HG03064 (cell line): ENCODE results near the gene MRPS35.
A peak's percentile ranks its signal among the peaks of the same experiment; 100 is the strongest.

Source experiments
- ATAC-seq: cut with Tn5 transposase; IDR thresholded peaks from one replicate; pipeline ENCODE4 v1.9.1; 2021; ENCODE audit warnings: low read depth; ENCODE audit not compliant: unreplicated experiment

MRPS35 gene

DNA sequence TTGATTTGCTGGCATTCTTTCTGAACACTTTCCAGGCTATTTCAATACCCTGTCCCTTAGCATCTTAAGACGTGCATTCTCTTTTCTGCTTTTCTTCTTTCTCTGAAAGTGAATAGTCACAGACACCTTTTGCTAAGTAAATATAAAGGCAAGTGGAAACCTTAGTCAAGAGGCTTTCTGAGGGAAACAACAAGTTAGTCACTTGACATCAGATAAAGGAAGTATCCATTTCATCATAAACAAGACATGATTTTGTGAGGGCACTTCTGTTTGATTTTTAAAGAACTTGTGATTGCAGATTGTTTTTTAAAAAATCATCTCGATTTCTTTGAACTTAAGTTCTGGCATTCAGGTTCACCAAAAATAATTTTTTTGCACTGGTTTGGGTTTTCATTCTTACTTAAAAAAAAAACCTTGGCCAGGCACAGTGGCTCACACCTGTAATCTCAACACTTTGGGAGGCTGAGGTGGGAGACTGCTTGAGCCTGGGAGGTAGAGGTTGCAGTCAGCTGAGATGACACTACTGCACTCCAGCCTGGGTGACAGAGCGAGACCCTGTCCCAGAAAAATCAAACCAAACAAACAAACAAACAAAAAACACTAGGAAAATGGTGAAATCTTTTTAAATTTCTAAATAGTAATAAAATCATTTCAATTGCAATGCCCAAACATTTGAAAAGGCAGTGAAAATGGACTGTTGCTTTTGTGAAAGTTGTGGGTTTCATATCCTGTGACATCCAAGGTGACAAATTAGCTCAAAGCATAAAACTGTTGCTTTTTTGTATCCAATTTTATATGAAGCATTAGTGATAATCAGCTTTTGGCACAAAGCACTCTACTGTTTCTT is 61.1 kb downstream of the MRPS35 start:
- ATAC-seq = no peak

DNA sequence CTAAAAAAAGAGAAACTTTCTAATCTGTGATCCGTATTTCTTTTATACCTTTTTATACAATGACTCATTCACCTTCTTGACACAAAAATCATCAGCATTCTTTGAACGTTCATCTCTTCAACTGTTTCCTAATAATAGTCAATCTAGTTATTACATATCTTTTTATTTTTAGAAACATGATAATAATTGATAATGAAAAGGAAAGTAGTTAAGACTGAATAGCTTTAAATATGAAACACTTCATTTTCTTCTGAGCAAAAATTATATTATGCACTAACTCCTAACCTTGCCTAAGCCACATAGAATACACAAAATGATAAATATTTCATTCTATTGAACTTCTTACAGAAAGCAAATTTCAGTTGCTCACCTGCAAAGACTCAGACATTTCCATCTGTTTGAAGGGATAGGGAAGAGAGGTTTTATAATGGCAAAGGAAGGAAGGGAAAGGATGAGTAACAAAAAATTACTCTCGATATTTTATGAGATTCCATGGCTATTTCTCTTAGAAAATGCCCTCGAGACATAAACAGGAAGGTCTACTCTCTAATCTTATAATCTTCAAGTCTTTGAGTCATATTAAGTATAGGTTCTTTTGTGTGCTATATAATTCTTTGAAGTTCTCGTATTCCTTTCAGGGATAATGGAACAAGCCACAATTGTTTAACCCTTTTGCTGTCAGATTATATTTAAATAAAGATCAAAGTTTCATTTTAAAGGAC is 61.9 kb downstream of the MRPS35 start:
- ATAC-seq = no peak

DNA sequence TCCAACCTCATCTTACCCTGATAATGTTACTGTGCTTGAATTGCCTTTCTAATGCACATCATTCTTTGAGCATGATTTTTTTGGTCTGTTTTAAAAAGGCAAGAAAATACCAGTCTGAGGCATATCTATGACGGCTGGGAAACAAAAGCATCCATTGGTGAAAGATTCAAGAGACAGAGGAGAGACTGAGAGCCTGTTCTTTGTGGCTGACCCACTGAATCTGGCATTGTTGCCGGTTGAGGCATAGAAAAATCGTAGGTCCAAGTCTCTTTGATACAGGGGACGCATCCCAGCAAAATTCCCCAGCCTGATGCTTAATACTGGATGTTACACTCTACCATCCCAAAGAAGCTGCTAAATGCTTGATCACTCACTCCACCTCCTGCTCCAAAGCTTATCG is 66.5 kb downstream of the MRPS35 start:
- ATAC-seq = no peak

DNA sequence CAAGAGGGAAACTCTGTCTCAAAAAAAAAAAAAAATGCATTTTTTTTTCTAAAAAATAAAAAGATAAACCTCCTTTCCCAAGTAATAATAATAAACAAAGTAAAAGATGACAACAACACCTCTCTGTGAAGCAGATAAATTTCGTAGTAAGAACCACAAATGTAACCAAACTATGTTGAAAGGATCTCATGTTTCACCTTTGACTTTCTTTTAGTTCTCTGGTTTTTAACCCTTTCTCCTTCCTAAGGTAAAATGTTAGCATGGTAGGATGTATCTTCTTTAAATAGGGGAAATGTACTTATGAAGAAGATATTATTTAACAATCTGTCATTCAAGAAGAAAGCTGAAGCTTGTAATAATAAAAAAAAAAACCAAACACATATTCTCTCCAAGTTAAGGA is 67.6 kb downstream of the MRPS35 start:
- no peak for ATAC-seq

DNA sequence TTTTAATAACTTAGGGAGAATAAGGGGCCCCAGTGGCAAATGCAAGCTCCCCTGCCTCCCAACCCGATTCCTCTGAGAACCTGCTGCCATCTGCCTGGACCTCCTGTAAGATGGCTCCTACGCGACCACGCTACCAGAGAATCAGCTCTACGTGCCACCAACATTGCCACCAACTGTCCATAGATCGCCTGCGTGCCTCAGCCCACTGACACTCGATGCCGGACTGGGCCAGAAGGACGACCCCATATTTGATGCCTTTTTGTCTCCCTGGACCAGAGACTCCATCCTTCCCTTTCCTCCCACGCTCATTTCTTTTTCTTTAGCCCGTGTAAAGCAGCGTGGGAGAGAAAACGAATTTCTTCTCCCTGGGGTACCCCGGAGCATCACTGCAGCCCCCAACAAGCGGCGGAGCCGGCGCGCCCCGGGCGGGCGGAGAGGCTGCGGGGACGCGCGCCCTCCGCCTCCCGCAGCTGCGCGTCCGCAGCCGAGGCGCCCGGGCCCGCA is 68.8 kb downstream of the MRPS35 start:
- ATAC-seq = peak; percentile 56

DNA sequence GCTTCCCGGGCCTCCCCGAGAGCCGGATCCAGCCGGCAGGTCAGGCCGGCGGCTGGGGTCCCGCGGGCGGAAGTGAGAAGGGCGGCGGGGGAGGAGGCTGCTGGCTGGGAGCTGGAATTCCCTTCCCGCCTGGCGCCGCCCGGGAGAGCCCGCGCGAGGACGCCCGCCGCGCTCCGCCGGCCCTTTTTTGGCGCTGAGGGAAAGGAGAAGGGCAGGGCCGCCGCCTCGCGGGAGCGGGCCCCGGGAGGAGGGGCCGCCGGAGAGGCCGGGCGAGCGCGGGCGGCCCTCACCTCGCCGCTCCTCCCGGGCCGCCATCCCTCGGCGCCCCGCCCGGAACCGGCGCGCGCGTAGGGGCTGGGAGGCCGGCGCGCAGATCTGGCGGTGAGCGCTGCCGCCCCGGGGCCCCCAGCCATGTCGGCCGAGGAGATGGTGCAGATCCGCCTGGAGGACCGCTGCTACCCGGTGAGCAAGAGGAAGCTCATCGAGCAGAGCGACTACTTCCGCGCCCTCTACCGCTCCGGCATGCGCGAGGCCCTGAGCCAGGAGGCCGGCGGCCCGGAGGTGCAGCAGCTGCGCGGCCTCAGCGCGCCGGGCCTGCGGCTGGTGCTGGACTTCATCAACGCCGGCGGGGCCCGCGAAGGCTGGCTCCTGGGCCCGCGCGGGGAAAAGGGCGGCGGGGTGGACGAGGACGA is 69.4 kb downstream of the MRPS35 start, which contains the start of the genes KLHL42 and MANSC4:
Gene KLHL42, plus strand, starts transcription at position 314 of the 692 bp plus-strand sequence. Its CDS starts 98 bp downstream, at position 412.
Gene MANSC4, minus strand, starts transcription at position 317 of the 692 bp plus-strand sequence. CDS start 8,960 bp downstream, outside the sequence.
- peak; percentile 72 for ATAC-seq

DNA sequence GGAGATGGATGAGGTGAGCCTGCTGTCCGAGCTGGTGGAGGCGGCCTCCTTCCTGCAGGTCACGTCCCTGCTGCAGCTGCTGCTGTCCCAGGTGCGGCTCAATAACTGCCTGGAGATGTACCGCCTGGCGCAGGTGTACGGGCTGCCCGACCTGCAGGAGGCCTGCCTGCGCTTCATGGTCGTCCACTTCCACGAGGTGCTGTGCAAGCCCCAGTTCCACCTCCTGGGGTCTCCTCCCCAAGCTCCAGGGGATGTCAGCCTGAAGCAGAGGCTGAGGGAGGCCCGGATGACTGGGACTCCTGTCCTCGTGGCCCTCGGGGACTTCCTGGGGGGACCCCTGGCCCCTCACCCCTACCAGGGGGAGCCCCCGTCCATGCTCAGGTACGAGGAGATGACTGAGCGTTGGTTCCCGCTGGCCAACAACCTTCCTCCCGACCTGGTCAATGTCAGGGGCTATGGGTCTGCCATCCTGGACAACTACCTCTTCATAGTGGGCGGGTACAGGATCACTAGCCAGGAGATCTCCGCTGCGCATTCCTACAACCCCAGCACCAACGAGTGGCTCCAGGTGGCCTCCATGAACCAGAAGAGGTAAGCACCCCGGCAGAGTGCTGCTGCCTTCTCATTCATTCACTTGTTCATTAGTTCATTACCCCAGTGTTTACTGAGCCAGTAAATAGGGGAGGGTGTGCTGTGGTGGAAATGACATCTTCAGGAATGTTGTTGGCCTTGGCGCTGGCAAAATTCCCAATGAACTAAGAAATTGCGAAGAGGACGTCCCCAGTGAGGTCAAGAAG is 70.2 kb downstream of the MRPS35 start:
- ATAC-seq = peak; percentile 41

DNA sequence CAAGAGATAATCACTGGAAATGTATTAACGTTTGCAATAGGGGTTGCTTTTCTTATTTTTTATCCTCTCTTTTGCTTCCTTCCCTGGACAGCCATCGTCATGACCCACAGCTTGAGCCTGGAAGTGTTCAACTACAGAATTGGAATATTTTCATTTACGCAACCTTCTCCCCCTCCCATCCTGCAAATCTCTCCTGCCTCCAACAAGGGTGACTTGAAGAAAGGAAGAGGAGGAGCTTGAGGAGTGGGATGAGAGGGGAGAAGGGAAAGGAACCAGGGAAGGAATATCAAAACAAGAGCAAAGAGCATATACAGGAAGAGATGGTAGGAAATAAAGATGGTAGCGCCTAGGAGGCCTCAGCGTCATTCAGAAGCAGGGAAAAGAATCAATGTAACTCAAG is 71.0 kb downstream of the MRPS35 start:
- no peak for ATAC-seq

DNA sequence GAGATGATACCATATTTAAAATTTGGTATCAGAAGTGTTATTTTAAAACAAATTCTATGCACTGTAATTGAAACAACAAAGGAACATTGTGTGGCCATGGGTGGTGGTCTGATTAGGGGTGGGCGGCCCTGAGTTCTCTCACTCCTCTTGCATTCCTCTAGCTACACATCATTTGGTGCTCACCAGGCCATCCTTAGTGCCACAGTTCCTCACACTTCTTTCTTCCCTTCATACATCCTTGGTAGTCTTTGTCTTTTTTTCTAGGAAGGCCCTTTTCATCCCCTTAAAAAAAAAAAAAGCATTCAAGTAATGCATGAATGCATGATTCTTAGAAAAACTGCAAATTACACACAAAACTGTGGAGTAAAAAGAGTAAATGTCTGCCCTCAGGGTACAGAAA is 71.8 kb downstream of the MRPS35 start:
- no peak for ATAC-seq

DNA sequence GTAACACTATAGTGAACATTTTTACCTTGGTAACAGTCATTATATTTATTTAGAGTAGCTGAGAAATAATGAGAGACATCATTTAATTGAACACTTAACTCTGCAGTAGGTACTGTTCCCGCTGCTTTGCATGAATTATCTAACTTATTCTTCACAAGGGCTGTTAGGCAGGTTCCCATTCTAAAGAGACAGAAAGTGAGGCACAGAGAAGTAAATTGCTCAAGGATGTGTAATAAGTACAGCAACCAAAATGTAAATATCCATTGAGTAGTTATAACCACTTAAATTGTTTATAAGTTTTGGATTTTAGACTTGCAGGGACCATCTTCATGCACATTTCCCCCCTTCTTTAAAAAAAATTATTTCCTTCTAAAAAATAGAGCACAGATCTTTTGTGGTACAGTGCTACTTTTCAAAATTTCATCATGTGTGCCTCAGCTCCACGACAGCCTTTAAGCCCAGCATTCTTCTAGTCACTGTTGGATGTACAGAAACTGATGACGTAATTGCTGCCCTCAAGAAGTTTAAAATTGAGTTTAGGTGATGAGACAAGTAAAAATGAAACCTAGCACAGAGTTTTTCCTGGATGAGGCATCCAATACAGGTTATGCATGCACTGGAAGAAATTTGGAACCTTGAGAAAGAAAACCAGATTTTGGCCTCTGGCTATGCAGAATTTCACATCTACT is 75.4 kb downstream of the MRPS35 start:
- ATAC-seq = no peak

DNA sequence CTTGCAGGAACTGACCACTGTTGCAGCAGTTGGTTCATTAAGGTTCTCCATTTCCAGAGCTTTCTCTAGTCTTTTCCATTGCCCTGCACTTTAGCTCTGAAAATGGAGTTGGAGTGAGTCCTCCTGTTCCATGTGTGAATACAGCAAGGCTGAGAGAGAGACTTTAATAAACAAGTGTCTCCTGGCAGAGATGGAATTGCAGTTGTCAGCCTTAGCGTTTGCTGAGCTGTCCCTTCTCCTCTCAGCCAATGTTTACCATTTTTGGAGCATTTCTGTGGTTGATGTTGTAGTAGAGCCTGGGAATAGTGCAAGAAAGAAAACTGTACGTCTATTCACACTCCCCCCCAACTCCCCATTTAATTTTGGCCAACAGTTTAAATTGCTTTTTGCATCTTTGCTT is 76.9 kb downstream of the MRPS35 start:
- ATAC-seq = no peak

DNA sequence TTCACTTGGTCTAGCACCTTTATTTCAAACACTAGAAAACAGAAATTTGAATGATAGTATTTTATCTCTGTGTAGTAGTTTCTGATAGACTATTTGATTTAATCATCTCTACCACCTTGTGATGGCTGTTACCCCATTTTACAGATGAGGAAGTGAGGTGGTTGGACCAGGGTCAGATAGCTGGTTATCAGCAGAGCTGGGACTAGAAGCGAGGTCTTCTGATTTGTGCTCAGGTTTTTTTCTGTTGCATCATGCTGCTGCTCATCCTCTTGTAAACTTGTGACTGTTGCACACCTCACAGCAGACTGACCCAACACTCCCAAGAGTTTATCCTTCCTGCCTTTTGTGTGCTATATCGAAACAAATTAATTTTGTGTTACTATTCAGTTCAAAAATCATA is 79.5 kb downstream of the MRPS35 start:
- no peak for ATAC-seq

DNA sequence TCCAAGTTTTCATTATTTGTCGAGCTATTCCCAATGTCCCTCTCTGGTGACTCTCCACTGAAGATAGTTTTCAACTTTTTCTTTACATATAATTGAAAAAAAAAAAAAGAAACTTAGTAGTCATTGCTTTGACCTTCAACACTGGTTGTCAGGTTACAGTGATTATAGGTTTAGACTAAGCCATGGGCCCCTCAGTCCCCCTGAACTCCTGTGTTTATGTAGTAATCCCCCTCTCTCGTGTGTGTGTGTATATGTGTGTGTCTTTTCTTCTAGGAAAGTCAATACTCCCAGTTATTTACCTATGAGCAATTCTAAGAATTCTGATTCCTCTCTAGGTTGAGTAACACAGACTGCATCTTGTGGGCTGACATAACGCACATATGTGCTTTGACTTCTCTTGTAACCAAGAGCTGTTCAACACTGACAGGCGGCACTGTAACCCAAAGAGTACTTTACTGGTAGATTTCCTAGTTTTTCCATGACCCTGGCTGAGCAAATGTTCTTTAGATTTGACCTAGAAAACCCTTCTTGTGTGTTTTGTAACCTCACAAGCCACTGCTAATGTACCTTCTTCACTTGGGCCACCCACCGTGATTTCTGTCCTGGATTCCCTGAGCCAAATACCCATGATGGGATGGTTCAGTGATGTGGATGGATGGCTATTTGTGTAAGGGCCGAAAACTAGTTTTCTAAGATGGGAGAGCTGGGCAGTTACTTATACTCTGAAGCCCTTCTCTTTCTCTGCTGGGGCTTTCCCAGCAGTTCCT is 84.4 kb downstream of the MRPS35 start:
- ATAC-seq = no peak

DNA sequence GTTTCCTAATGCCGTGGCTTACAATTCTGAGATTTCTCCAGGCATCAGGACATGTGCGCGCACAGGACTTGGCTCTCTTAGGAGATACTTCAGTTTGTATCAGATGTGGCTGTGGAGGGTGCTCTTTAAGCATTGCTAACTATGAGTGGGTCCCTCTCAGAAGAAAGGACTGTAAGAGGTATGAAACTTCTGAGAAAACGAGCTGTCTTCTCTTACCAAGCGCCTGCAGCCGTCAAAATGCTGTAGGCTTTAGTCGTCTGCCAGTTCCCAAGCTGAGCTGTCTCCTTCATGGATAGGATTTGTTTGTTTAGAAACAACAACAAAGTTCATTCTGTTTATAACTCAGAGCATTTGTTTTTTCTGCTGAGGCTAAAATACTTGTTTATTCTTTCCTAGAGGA is 85.5 kb downstream of the MRPS35 start:
- ATAC-seq = no peak

DNA sequence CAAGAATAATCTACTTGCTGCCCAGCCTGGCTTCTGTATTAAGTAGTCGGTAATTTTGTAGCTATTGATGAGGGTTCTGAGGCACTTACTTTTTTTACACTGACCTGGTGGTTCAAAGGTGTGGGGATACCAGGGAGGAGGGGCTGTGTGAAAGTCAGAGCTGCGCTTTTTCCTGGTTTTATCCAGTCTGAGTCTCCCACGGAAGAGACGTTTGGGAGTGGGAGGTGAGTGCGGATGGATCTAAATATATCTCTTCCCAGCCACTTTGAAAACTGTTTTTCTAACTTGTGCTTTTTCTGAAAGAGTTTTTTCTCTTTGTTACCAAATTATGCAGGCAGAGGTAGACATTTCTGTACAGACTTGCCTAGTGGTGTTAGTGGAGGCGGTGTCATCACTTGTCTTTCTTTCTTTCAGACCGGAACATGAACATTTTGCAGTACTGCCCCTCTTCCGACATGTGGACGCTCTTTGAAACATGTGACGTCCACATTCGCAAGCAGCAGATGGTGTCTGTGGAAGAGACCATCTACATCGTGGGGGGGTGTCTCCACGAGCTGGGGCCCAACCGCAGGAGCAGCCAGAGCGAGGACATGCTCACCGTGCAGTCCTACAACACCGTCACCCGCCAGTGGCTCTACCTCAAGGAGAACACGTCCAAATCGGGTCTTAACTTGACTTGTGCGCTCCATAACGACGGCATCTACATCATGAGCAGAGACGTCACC is 86.8 kb downstream of the MRPS35 start:
- no peak for ATAC-seq

DNA sequence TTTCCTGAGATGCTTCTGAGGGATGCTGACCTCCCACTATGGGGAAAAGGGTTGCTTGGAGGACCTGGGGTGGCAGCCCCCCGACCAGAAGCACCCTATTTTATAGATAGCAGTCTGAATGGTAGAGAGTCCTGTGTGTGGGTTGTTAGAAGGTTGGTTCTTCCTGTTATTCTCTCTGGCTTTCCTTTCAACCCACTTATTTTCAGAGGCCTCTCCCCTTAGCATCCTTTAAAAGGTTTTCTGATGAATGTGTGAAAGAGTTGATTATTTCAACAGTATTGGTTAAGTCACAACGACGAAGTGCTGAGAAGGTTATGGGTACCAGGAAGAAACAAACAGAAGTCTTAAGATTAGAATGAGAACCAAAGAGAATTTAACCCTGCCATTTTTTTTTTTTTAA is 90.2 kb downstream of the MRPS35 start:
- ATAC-seq = no peak

DNA sequence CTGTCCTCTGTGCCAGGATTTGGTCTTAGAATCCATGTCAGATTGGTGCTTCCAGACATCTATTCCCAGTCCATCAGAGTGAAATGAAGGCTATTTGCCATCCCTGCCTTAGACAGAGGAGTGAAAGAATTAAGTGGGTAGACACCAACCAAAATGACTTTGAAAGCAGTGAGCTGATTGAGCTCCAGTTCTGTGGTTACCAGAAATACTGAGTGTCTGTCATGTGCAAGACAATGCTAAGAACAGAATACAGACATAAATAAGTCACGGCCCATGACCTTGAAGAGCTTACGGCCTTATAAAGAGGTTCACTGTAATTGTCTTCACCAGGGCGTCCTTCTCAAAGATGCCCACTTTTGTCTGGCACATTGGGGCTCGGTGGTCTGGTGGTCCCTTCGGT is 91.0 kb downstream of the MRPS35 start:
- no peak for ATAC-seq

DNA sequence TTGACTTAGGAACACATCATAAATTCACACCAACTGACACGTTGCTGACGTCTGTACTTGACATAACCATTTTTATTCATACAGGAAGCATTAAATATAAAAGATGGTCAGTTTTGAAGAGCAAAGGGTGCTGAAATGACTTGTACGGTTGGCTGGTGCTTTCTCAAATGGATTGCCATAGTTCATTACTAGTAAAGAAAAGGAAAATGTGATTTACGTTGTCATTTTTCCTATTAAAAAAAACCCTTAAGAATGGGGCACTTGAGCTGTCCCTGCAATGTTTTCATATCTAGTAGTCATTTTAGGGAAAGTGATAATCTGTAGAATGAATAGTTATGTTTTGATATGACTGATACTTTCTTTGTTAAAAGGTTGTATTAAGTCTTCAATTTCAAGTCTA is 91.9 kb downstream of the MRPS35 start:
- ATAC-seq = no peak
